Transverse colon (tissue), 4 donors: ENCODE results near the gene PPP1R12B.
"Not testable (repeated sequence)": the region's sequence is repeated elsewhere in the genome, so short reads cannot be mapped to it uniquely, and the experiment has no call there.

ENCODE experiments used
- POLR2A ChIP-seq: fragments of 450-650 bp; IDR thresholded peaks from one replicate; pipeline ENCODE4 v1.6.1; 2016; ENCODE audit warnings: antibody characterized with exemption, mild to moderate bottlenecking, moderate library complexity
- POLR2AphosphoS5 ChIP-seq, 3 donors: sonication (generic); formaldehyde crosslinking; IDR thresholded peaks; one replicate each; pipeline ENCODE4 v1.6.1; 2016; ENCODE audit warnings: antibody characterized with exemption in 3 of 3
- TF ChIP-seq, protein P1 (sequence below), 5 experiments: fragments of 200-600 bp in 3 of 5; fragments of 450-650 bp in 2 of 5; sonication (generic) in 3 of 5; IDR thresholded peaks; 1 replicate in 2 of 5; 2 replicates in 3 of 5; pipeline ENCODE4 v1.5.1; 2016 to 2017; ENCODE audit warnings: antibody characterized with exemption in 5 of 5, inconsistent platforms in 3 of 5, mild to moderate bottlenecking in 2 of 5, moderate library complexity in 1 of 5

DNA sequence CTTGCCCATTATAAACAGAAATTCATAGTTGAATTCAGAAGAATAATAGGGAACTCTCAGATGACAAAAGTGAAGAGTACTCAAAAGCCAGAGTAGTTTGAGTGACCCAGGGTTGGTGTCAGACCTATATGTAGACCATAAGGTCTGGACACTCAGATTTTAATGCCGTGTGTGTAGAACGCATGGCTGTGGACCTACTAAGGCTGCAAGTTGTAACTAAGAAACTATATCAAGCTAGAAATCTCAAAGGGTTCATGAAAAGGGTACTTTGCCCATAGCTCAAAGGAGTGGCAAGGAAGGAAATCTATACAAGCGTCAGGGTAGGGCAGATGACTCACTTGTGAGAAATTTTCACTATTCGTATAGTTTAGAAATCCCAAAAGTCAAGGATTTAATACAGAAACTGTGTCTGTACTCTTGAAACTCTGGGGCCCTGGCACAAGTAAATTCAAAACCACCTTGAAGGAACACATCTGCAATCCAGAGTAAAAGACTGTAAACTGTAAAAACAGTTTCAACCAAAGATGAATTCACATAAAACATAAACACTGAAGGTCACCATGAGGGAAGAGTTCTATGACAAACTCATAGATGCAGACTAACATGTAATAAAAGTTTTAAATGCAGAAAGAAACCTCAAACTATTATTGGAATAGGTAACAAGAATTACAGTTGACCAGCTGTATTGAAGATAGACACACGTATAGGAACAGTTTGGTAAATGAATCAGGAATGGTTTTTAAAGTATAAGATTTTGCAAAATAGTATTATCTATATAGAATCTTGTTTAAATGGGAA lies 108.1 kb downstream of the PPP1R12B start:
- TF ChIP-seq, protein P1, sequence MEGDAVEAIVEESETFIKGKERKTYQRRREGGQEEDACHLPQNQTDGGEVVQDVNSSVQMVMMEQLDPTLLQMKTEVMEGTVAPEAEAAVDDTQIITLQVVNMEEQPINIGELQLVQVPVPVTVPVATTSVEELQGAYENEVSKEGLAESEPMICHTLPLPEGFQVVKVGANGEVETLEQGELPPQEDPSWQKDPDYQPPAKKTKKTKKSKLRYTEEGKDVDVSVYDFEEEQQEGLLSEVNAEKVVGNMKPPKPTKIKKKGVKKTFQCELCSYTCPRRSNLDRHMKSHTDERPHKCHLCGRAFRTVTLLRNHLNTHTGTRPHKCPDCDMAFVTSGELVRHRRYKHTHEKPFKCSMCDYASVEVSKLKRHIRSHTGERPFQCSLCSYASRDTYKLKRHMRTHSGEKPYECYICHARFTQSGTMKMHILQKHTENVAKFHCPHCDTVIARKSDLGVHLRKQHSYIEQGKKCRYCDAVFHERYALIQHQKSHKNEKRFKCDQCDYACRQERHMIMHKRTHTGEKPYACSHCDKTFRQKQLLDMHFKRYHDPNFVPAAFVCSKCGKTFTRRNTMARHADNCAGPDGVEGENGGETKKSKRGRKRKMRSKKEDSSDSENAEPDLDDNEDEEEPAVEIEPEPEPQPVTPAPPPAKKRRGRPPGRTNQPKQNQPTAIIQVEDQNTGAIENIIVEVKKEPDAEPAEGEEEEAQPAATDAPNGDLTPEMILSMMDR (IDR thresholded peaks at IDR 0.05): not testable (repeated sequence)
- not testable (repeated sequence) for TF ChIP-seq POLR2AphosphoS5 (IDR thresholded peaks at IDR 0.05); POLR2A
